Measurements from ENCODE around the gene CRB3. TPM values are rescaled to one million over a fixed set of nuclear protein-coding genes. Genes with fewer than 3 reads are reported as not detected.
A peak's percentile ranks its signal among the peaks of the same experiment; 100 is the strongest.

CRB3 gene
- total RNA-seq, 2 experiments from 2014 or later = 1.2 to 2.9 TPM

- peaks cover 3% of the 10 kb centered on the region for H3K4me1 ChIP-seq (ENCODE audit: insufficient read depth, low read length, poor library complexity, severe bottlenecking)
- no peaks in the 10 kb centered on the region for H3K36me3 ChIP-seq (ENCODE audit: insufficient read depth, low read length)
- POLR2A ChIA-PET = interaction anchor here (0.6 kb wide), 1 partner anchor 82 kb away, joined by 4 read pairs; no protein-coding TSS in a partner anchor
- H3K9me3 ChIP-seq (ENCODE audit: low read length) = no peaks in the 10 kb centered on the region
- H3K4me3 ChIP-seq (ENCODE audit: low read depth, low read length, poor library complexity, severe bottlenecking) = no peak overlapping the region
- intact Hi-C loops (cut with micrococcal nuclease; ENCODE audit: unreplicated experiment) = no loop called here
- no peak overlapping the region for H2AFZ ChIP-seq (ENCODE audit: low read length)
- no peak overlapping the region for H3K4me2 ChIP-seq (ENCODE audit: low read length)
- H3K27ac ChIP-seq (ENCODE audit: low read depth, low read length, poor library complexity, severe bottlenecking) = no peak overlapping the region
- TF ChIP-seq EZH2phosphoT487 (IDR thresholded peaks at IDR 0.05; ENCODE audit: borderline replicate concordance, low read depth, low read length) = no peak
- 0 out of 2 replicates have a peak, but pooled peaks have one; percentile 19 for TF ChIP-seq CTCF (conservative IDR thresholded peaks at IDR 0.05; ENCODE audit: low read length)
- H3K79me2 ChIP-seq (ENCODE audit: insufficient read depth, low read depth, low read length) = no peaks in the 10 kb centered on the region
- no peak for DNase-seq (ENCODE audit: low spot score)
- CTCF ChIA-PET (ENCODE audit: unreplicated experiment) = no interaction called here
- H4K20me1 ChIP-seq (ENCODE audit: insufficient read depth, low read length) = no peaks in the 10 kb centered on the region
- no TSS peak for BruUV-seq (replicated peaks)
- no peaks in the 10 kb centered on the region for H3K9me2 ChIP-seq (ENCODE audit: insufficient read depth, low read length)
Observed at GRCh38 chr19:6510618-6511017, 46.5 kb downstream of the CRB3 start.

- Histone ChIP-seq H3K9me3 (ENCODE audit: low read length) (no peaks in the 10 kb centered on the region), H3K4me1 (ENCODE audit: insufficient read depth, low read length, poor library complexity, severe bottlenecking) (peaks cover 29% of the 10 kb centered on the region), H3K4me3 (ENCODE audit: low read depth, low read length, poor library complexity, severe bottlenecking) (no peak overlapping the region), H2AFZ (ENCODE audit: low read length) (no peak overlapping the region), H3K36me3 (ENCODE audit: insufficient read depth, low read length) (no peaks in the 10 kb centered on the region), H4K20me1 (ENCODE audit: insufficient read depth, low read length) (no peaks in the 10 kb centered on the region), H3K27ac (ENCODE audit: low read depth, low read length, poor library complexity, severe bottlenecking) (no peak overlapping the region), H3K4me2 (ENCODE audit: low read length) (no peak overlapping the region), H3K79me2 (ENCODE audit: insufficient read depth, low read depth, low read length) (no peaks in the 10 kb centered on the region), H3K9me2 (ENCODE audit: insufficient read depth, low read length) (no peaks in the 10 kb centered on the region)
- TF ChIP-seq CTCF (conservative IDR thresholded peaks at IDR 0.05; ENCODE audit: low read length) (no peak), EZH2phosphoT487 (IDR thresholded peaks at IDR 0.05; ENCODE audit: borderline replicate concordance, low read depth, low read length) (no peak)
- no peak for DNase-seq (ENCODE audit: low spot score)
- POLR2A ChIA-PET = no interaction called here
- BruUV-seq (replicated peaks) = no TSS peak
- intact Hi-C loops (cut with micrococcal nuclease; ENCODE audit: unreplicated experiment) = no loop called here
- CTCF ChIA-PET (ENCODE audit: unreplicated experiment) = no interaction called here
Observed at GRCh38 chr19:6514089-6514488, 50.0 kb downstream of the CRB3 start.

GRCh38 chr19:6514926-6515544 lies 51.0 kb downstream of the CRB3 start:
- CTCF ChIA-PET (ENCODE audit: unreplicated experiment) = no interaction called here
- intact Hi-C loops (cut with micrococcal nuclease; ENCODE audit: unreplicated experiment) = no loop called here
- no peak overlapping the region for H2AFZ ChIP-seq (ENCODE audit: low read length)
- POLR2A ChIA-PET = no interaction called here
- TF ChIP-seq EZH2phosphoT487 (IDR thresholded peaks at IDR 0.05; ENCODE audit: borderline replicate concordance, low read depth, low read length) = no peak
- TF ChIP-seq CTCF (conservative IDR thresholded peaks at IDR 0.05; ENCODE audit: low read length) = no peak
- no TSS peak for BruUV-seq (replicated peaks)
- no peaks in the 10 kb centered on the region for H3K36me3 ChIP-seq (ENCODE audit: insufficient read depth, low read length)
- no peak overlapping the region for H3K4me2 ChIP-seq (ENCODE audit: low read length)
- H3K9me2 ChIP-seq (ENCODE audit: insufficient read depth, low read length) = no peaks in the 10 kb centered on the region
- no peak overlapping the region for H3K4me3 ChIP-seq (ENCODE audit: low read depth, low read length, poor library complexity, severe bottlenecking)
- H3K9me3 ChIP-seq (ENCODE audit: low read length) = no peaks in the 10 kb centered on the region
- H3K79me2 ChIP-seq (ENCODE audit: insufficient read depth, low read depth, low read length) = no peaks in the 10 kb centered on the region
- peaks cover 39% of the 10 kb centered on the region for H3K4me1 ChIP-seq (ENCODE audit: insufficient read depth, low read length, poor library complexity, severe bottlenecking)
- DNase-seq (ENCODE audit: low spot score) = no peak
- H3K27ac ChIP-seq (ENCODE audit: low read depth, low read length, poor library complexity, severe bottlenecking) = no peak overlapping the region
- H4K20me1 ChIP-seq (ENCODE audit: insufficient read depth, low read length) = no peaks in the 10 kb centered on the region

Data from OCI-LY7 (cell line).